H9 (cell line): ENCODE measurements around the gene LPP. TPM values are rescaled to one million over a fixed set of nuclear protein-coding genes. Genes with fewer than 3 reads are reported as not detected.

Experiments used
- DNase-seq: peaks from one replicate; pipeline ENCODE4 v3.0.0-alpha.2; 2017
- H2AFZ ChIP-seq: one replicate; pipeline ENCODE4 v1.6.1; 2013; ENCODE audit warnings: mild to moderate bottlenecking, low read length, control low read depth, moderate library complexity
- H2AK5ac ChIP-seq: 2 replicates; pipeline ENCODE4 v1.6.1; 2013; ENCODE audit warnings: low read length, control low read depth, mixed read lengths; ENCODE audit not compliant: insufficient read length
- H2BK120ac ChIP-seq: one replicate; pipeline ENCODE4 v1.6.1; 2013; ENCODE audit warnings: low read depth, mild to moderate bottlenecking, low read length, control low read depth, inconsistent platforms; ENCODE audit not compliant: poor library complexity, severe bottlenecking
- H2BK12ac ChIP-seq: 2 replicates; pipeline ENCODE4 v1.6.1; 2013; ENCODE audit warnings: low read length, control low read depth, mixed read lengths, low read depth; ENCODE audit not compliant: insufficient read length
- H2BK15ac ChIP-seq: 2 replicates; pipeline ENCODE4 v1.6.1; 2013; ENCODE audit warnings: low read depth, low read length, control low read depth
- H2BK20ac ChIP-seq: one replicate; pipeline ENCODE4 v1.6.1; 2013; ENCODE audit warnings: low read depth, mild to moderate bottlenecking, low read length, control low read depth, inconsistent platforms; ENCODE audit not compliant: poor library complexity, severe bottlenecking
- H2BK5ac ChIP-seq: 2 replicates; pipeline ENCODE4 v1.6.1; 2013; ENCODE audit warnings: low read length, control low read depth, mixed read lengths; ENCODE audit not compliant: insufficient read length
- H3K14ac ChIP-seq: 2 replicates; pipeline ENCODE4 v1.6.1; 2013; ENCODE audit warnings: low read length, control low read depth; ENCODE audit not compliant: insufficient read depth
- H3K18ac ChIP-seq: 2 replicates; pipeline ENCODE4 v1.6.1; 2013; ENCODE audit warnings: low read depth, mild to moderate bottlenecking, mixed read lengths, low read length, control low read depth; ENCODE audit not compliant: insufficient read length
- H3K23ac ChIP-seq: 2 replicates; pipeline ENCODE4 v1.6.1; 2013; ENCODE audit warnings: low read length, control low read depth, mixed read lengths, low read depth; ENCODE audit not compliant: insufficient read length
- H3K23me2 ChIP-seq: 2 replicates; pipeline ENCODE4 v1.6.1; 2013; ENCODE audit warnings: low read depth, mild to moderate bottlenecking, mixed read lengths, low read length, control low read depth; ENCODE audit not compliant: insufficient read length, poor library complexity, severe bottlenecking
- H3K27ac ChIP-seq: 2 replicates; pipeline ENCODE4 v1.5.1; 2013; ENCODE audit warnings: low read length, control low read depth, mixed read lengths, low read depth; ENCODE audit not compliant: insufficient read length
- H3K27me3 ChIP-seq: 2 replicates; pipeline ENCODE4 v1.6.1; 2013; ENCODE audit warnings: low read length, control low read depth, inconsistent platforms; ENCODE audit not compliant: insufficient read depth
- H3K4ac ChIP-seq: 2 replicates; pipeline ENCODE4 v1.6.1; 2013; ENCODE audit warnings: low read depth, mild to moderate bottlenecking, control low read depth, inconsistent platforms, low read length, moderate library complexity
- H3K4me1 ChIP-seq: 2 replicates; pipeline ENCODE4 v1.6.1; 2013; ENCODE audit warnings: low read length, control low read depth, inconsistent platforms; ENCODE audit not compliant: insufficient read depth
- H3K4me2 ChIP-seq: 2 replicates; pipeline ENCODE4 v1.6.1; 2013; ENCODE audit warnings: low read length, control low read depth, mixed read lengths; ENCODE audit not compliant: insufficient read length, insufficient read depth
- H3K56ac ChIP-seq: 2 replicates; pipeline ENCODE4 v1.6.1; 2013; ENCODE audit warnings: low read depth, mild to moderate bottlenecking, mixed read lengths, low read length, control low read depth; ENCODE audit not compliant: insufficient read length
- H3K79me1 ChIP-seq: 2 replicates; pipeline ENCODE4 v1.6.1; 2013; ENCODE audit warnings: low read depth, mild to moderate bottlenecking, moderate library complexity, low read length, control low read depth, inconsistent platforms; ENCODE audit not compliant: insufficient read depth, poor library complexity, severe bottlenecking
- H3K79me2 ChIP-seq: 2 replicates; pipeline ENCODE4 v1.6.1; 2013; ENCODE audit warnings: low read length, control low read depth, inconsistent platforms; ENCODE audit not compliant: insufficient read depth
- H3K9ac ChIP-seq: 2 replicates; pipeline ENCODE4 v1.6.1; 2013; ENCODE audit warnings: low read length, control low read depth, mixed read lengths; ENCODE audit not compliant: insufficient read length; ENCODE audit errors: extremely low read depth
- H3K9me3 ChIP-seq: one replicate; pipeline ENCODE4 v1.6.1; 2013; ENCODE audit warnings: low read depth, low read length, inconsistent platforms; ENCODE audit not compliant: control insufficient read depth
- H3T11ph ChIP-seq: one replicate; pipeline ENCODE4 v1.6.1; 2013; ENCODE audit warnings: mild to moderate bottlenecking, low read length, control low read depth, inconsistent platforms
- H4K20me1 ChIP-seq: one replicate; pipeline ENCODE4 v1.6.1; 2013; ENCODE audit not compliant: control insufficient read depth, insufficient read length, insufficient read depth
- H4K5ac ChIP-seq: 2 replicates; pipeline ENCODE4 v1.6.1; 2013; ENCODE audit warnings: low read depth, mild to moderate bottlenecking, mixed read lengths, low read length, control low read depth; ENCODE audit not compliant: insufficient read length
- H4K8ac ChIP-seq: replicated peaks from 2 replicates; pipeline ENCODE4 v1.6.1; 2013; ENCODE audit warnings: low read length, control low read depth, mixed read lengths, low read depth; ENCODE audit not compliant: insufficient read length
- H4K91ac ChIP-seq: 2 replicates; pipeline ENCODE4 v1.6.1; 2013; ENCODE audit warnings: low read depth, mild to moderate bottlenecking, moderate library complexity, mixed read lengths, low read length, control low read depth; ENCODE audit not compliant: insufficient read length
- H3K27ac Mint-ChIP-seq, 3 experiments: 2 replicates in 2 of 3; 3 replicates in 1 of 3; pipeline ENCODE4 v1.8.0; 2020 to 2021; ENCODE audit warnings: mixed read lengths in 3 of 3, mild to moderate bottlenecking in 1 of 3, moderate library complexity in 1 of 3
- H3K27me3 Mint-ChIP-seq: 2 replicates; pipeline ENCODE4 v1.8.0; 2021; ENCODE audit warnings: low read depth, mild to moderate bottlenecking, moderate library complexity, mixed read lengths
- H3K36me3 Mint-ChIP-seq, 3 experiments: 2 replicates in 2 of 3; 3 replicates in 1 of 3; pipeline ENCODE4 v1.8.0; 2020 to 2021; ENCODE audit warnings: low read depth in 3 of 3, mixed read lengths in 3 of 3; ENCODE audit not compliant: insufficient read depth in 1 of 3
- H3K4me1 Mint-ChIP-seq, 2 experiments: 2 replicates each; pipeline ENCODE4 v1.8.0; 2020; ENCODE audit warnings: mixed read lengths in 2 of 2
- H3K4me3 Mint-ChIP-seq, 2 experiments: 2 replicates in 1 of 2; 3 replicates in 1 of 2; pipeline ENCODE4 v1.8.0; 2020 to 2021; ENCODE audit warnings: mild to moderate bottlenecking in 2 of 2, mixed read lengths in 2 of 2, moderate library complexity in 1 of 2
- H3K9me3 Mint-ChIP-seq, 2 experiments: 2 replicates in 1 of 2; 3 replicates in 1 of 2; pipeline ENCODE4 v1.8.0; 2020; ENCODE audit warnings: mild to moderate bottlenecking in 2 of 2, mixed read lengths in 2 of 2, moderate library complexity in 1 of 2
- WGBS: extraction: QIAGEN DNeasy Blood & Tissue Kit; methylation state at CpG from one replicate; pipeline ENCODE4 v1.1.7; 2013; ENCODE audit warnings: missing lambda C conversion rate, low lambda C conversion rate, mixed read lengths; ENCODE audit not compliant: insufficient read length; ENCODE audit errors: extremely low coverage; 5-methylcytosine and 5-hydroxymethylcytosine counted together
- total RNA-seq: library from RNA; stranded (reverse); gene quantifications from 2 replicates; pipeline ENCODE4 v1.2.1, GENCODE V29; 2021
- TF ChIP-seq, protein P1 (sequence below): fragments of 200-600 bp; sonication (generic); conservative IDR thresholded peaks from 3 replicates; pipeline ENCODE4 v1.8.0; 2021; ENCODE audit warnings: antibody characterized with exemption, mild to moderate bottlenecking

Gene LPP
- total RNA-seq, 1 experiment from 2014 or later: 64.6 TPM

DNA sequence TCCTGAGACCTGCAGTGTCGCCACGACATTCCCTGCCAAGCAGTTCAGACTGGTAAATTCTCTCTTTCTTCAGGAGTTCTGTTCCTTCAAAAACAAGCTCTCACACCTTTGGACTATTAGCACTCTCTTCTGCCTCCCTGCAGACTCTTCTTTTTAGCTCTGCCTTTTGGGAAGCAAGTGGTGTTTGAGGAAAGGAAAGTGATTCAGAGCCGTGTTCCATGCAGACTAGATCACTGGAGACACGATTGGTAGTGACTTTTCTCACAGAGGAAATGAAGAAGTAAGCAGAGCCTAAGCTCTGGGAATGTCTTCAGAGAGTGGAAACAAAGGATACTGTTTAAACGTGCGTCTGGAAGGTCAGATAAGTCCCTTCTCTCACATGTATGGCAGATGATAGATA lies 747.2 kb downstream of the LPP start:
- H3K4me1 Mint-ChIP-seq: peaks cover 12 to 20% of the 10 kb centered on the region in 2 experiments
- H3T11ph ChIP-seq: no peak overlapping the region
- H3K4me3 Mint-ChIP-seq: no peak overlapping the region
- no peak overlapping the region for H2AFZ ChIP-seq
- H3K4me2 ChIP-seq: no peak overlapping the region
- H3K9ac ChIP-seq: no peak overlapping the region
- no peak overlapping the region for H3K56ac ChIP-seq
- H3K14ac ChIP-seq: no peak overlapping the region
- no peak overlapping the region for H2BK12ac ChIP-seq
- DNase-seq: no peak
- H3K23ac ChIP-seq: no peak overlapping the region
- H3K27ac ChIP-seq: no peak overlapping the region
- no peak overlapping the region for H4K91ac ChIP-seq
- H4K20me1 ChIP-seq: no peaks in the 10 kb centered on the region
- H3K4me1 ChIP-seq: no peaks in the 10 kb centered on the region
- H2BK5ac ChIP-seq: no peak overlapping the region
- WGBS: no CpG with 5 or more reads among the region's 6 CpGs
- H3K9me3 Mint-ChIP-seq: no peaks in the 10 kb centered on the region
- H2AK5ac ChIP-seq: no peak overlapping the region
- no peak overlapping the region for H2BK20ac ChIP-seq
- H3K27me3 ChIP-seq: no peaks in the 10 kb centered on the region
- no peaks in the 10 kb centered on the region for H3K36me3 Mint-ChIP-seq
- H3K79me1 ChIP-seq: no peaks in the 10 kb centered on the region
- H4K8ac ChIP-seq: no peak overlapping the region
- no peaks in the 10 kb centered on the region for H3K9me3 ChIP-seq
- no peak overlapping the region for H3K27ac Mint-ChIP-seq
- TF ChIP-seq, protein P1, sequence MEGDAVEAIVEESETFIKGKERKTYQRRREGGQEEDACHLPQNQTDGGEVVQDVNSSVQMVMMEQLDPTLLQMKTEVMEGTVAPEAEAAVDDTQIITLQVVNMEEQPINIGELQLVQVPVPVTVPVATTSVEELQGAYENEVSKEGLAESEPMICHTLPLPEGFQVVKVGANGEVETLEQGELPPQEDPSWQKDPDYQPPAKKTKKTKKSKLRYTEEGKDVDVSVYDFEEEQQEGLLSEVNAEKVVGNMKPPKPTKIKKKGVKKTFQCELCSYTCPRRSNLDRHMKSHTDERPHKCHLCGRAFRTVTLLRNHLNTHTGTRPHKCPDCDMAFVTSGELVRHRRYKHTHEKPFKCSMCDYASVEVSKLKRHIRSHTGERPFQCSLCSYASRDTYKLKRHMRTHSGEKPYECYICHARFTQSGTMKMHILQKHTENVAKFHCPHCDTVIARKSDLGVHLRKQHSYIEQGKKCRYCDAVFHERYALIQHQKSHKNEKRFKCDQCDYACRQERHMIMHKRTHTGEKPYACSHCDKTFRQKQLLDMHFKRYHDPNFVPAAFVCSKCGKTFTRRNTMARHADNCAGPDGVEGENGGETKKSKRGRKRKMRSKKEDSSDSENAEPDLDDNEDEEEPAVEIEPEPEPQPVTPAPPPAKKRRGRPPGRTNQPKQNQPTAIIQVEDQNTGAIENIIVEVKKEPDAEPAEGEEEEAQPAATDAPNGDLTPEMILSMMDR: no peak
- no peak overlapping the region for H3K18ac ChIP-seq
- no peak overlapping the region for H2BK15ac ChIP-seq
- no peaks in the 10 kb centered on the region for H3K23me2 ChIP-seq
- no peak overlapping the region for H2BK120ac ChIP-seq
- H4K5ac ChIP-seq: no peak overlapping the region
- H3K27me3 Mint-ChIP-seq: peaks cover 1% of the 10 kb centered on the region; the same call in 1 of the 2 replicates
- no peaks in the 10 kb centered on the region for H3K79me2 ChIP-seq
- no peak overlapping the region for H3K4ac ChIP-seq
